Right kidney (tissue), 1 donor: ENCODE results near the gene VPS11.
A peak's percentile ranks its signal among the peaks of the same experiment; 100 is the strongest.
"Not testable (repeated sequence)": the region's sequence is repeated elsewhere in the genome, so short reads cannot be mapped to it uniquely, and the experiment has no call there.

Experiments
- DNase-seq: peaks from one replicate; pipeline ENCODE4 v3.0.0-alpha.2; 2016

The VPS11 gene

GRCh38 chr11:119034813-119035212 lies 32.8 kb upstream of the VPS11 start:
- DNase-seq = no peak

- DNase-seq = no peak
Measured at GRCh38 chr11:119038884-119039283, 28.7 kb upstream of the VPS11 start.

- not testable (repeated sequence) for DNase-seq
Measured at GRCh38 chr11:119039471-119039870, 28.1 kb upstream of the VPS11 start.

GRCh38 chr11:119041821-119042514 lies 25.6 kb upstream of the VPS11 start:
- no peak for DNase-seq

GRCh38 chr11:119042927-119043326 lies 24.7 kb upstream of the VPS11 start:
- DNase-seq = no peak

GRCh38 chr11:119044708-119045107 lies 22.9 kb upstream of the VPS11 start:
- DNase-seq = no peak

GRCh38 chr11:119046489-119046888 lies 21.1 kb upstream of the VPS11 start:
- DNase-seq = no peak

GRCh38 chr11:119047205-119047604 lies 20.4 kb upstream of the VPS11 start:
- no peak for DNase-seq

- DNase-seq = no peak
Measured at GRCh38 chr11:119048644-119049043, 19.0 kb upstream of the VPS11 start.

GRCh38 chr11:119049081-119049480 lies 18.5 kb upstream of the VPS11 start:
- no peak for DNase-seq

- DNase-seq = no peak
Measured at GRCh38 chr11:119051440-119052162, 16.0 kb upstream of the VPS11 start.

GRCh38 chr11:119052163-119052814 lies 15.3 kb upstream of the VPS11 start:
- DNase-seq = no peak

GRCh38 chr11:119054418-119054817 lies 13.2 kb upstream of the VPS11 start:
- DNase-seq = no peak

- DNase-seq = peak; percentile 6
Measured at GRCh38 chr11:119055901-119056300, 11.7 kb upstream of the VPS11 start.

- DNase-seq = peak; percentile 85
Measured at GRCh38 chr11:119056421-119056999, 11.1 kb upstream of the VPS11 start.

GRCh38 chr11:119057000-119057769 lies 10.4 kb upstream of the VPS11 start, which contains the start of gene HYOU1:
TSS of gene HYOU1 (minus strand) at chr11:119057205. CDS start at chr11:119056160, 1,045 bp downstream.
- peak; percentile 92 for DNase-seq

- DNase-seq = not testable (repeated sequence)
Measured at GRCh38 chr11:119059128-119059527, 8.5 kb upstream of the VPS11 start.

GRCh38 chr11:119061256-119061655 lies 6.4 kb upstream of the VPS11 start:
- no peak for DNase-seq

GRCh38 chr11:119062779-119063178 lies 4.8 kb upstream of the VPS11 start:
- no peak for DNase-seq

- DNase-seq = no peak
Measured at GRCh38 chr11:119065369-119065768, 2.2 kb upstream of the VPS11 start.

- no peak for DNase-seq
Measured at GRCh38 chr11:119077839-119078238, 10.2 kb downstream of the VPS11 start.
